K562 (cell line): Measurements from ENCODE around the gene PACRG. TPM values are rescaled to one million over a fixed set of nuclear protein-coding genes. Genes with fewer than 3 reads are reported as not detected.

Experiments
- ATAC-seq: fragments of 200-7000 bp; cut with Tn5 transposase; 3 replicates; pipeline ENCODE4 v1.9.1; 2020; ENCODE audit warnings: moderate library complexity
- BruUV-seq: library from RNA; stranded (reverse); fragments of 400-500 nt; replicated peaks from 2 replicates; lab custom pipeline; 2021; lab: Mats Ljungman, UMichigan
- CTCF ChIA-PET: fragments of 300-600 bp; formaldehyde crosslinking; extraction: SDS; loops from one replicate; lab custom pipeline; 2021; ENCODE audit warnings: low intra/inter-chr PET ratio; lab: Yijun Ruan, JAX
- POLR2A ChIA-PET: fragments of 300-600, 350-650 bp; sonication (Branson Sonifier 250); formaldehyde crosslinking; extraction: SDS; loops from one replicate; lab custom pipeline; 2021; ENCODE audit warnings: antibody characterized with exemption, inconsistent platforms; lab: Yijun Ruan, JAX
- DNase-seq, 4 experiments: peaks; one replicate each; pipeline versions ENCODE4 v3.0.0 to v3.0.0-alpha.2; 2011 to 2018; ENCODE audit warnings: low spot score in 3 of 4, mixed read lengths in 3 of 4; ENCODE audit errors: extremely low read depth in 1 of 4
- FAIRE-seq: peaks from 2 replicates; lab custom pipeline; 2011; peaks lifted over from hg19 to GRCh38; lab: Jason Lieb, UNC
- H2AFZ ChIP-seq: 2 replicates; pipeline ENCODE4 v1.6.0; 2011; ENCODE audit warnings: low read depth, low read length, control low read depth, inconsistent platforms
- H3K27ac ChIP-seq: fragments of 200-600 bp; 3 replicates; pipeline ENCODE4 v1.8.0; 2011; ENCODE audit warnings: low read depth, mild to moderate bottlenecking, control low read depth, inconsistent platforms, low read length, moderate library complexity, mixed read lengths; ENCODE audit errors: extremely low read depth
- H3K27me3 ChIP-seq, 2 experiments: fragments of 300-600 bp in 1 of 2; 2 replicates in 1 of 2; 3 replicates in 1 of 2; pipeline versions ENCODE4 v1.6.0 to v1.8.0; 2011; ENCODE audit warnings: inconsistent platforms in 2 of 2, low read length in 2 of 2, mild to moderate bottlenecking in 1 of 2, mixed read lengths in 1 of 2, moderate library complexity in 1 of 2; ENCODE audit not compliant: control insufficient read depth in 2 of 2, insufficient read depth in 2 of 2
- H3K36me3 ChIP-seq: fragments of 300-600 bp; 3 replicates; pipeline ENCODE4 v1.8.0; 2011; ENCODE audit warnings: mild to moderate bottlenecking, low read length, inconsistent platforms; ENCODE audit not compliant: control insufficient read depth, insufficient read depth
- H3K4me1 ChIP-seq, 2 experiments: fragments of 200-600 bp in 1 of 2; replicated peaks in 1 of 2; 2 replicates in 1 of 2; 3 replicates in 1 of 2; pipeline versions ENCODE4 v1.5.1 to v1.8.0; 2011; ENCODE audit warnings: inconsistent platforms in 2 of 2, low read length in 2 of 2, mild to moderate bottlenecking in 1 of 2, mixed read lengths in 1 of 2, moderate library complexity in 1 of 2; ENCODE audit not compliant: control insufficient read depth in 2 of 2, insufficient read depth in 2 of 2
- H3K4me2 ChIP-seq: 2 replicates; pipeline ENCODE4 v1.6.1; 2011; ENCODE audit warnings: low read length, control low read depth, inconsistent platforms, mixed read lengths; ENCODE audit not compliant: insufficient read depth
- H3K4me3 ChIP-seq: fragments of 200-600 bp; sonication (generic), shearing (Covaris generic); 2 replicates; pipeline ENCODE4 v1.5.1; 2016; ENCODE audit warnings: control low read depth, inconsistent platforms
- H3K79me2 ChIP-seq: fragments of 200-600 bp; 3 replicates; pipeline ENCODE4 v1.8.0; 2011; ENCODE audit warnings: low read length, inconsistent platforms; ENCODE audit not compliant: control insufficient read depth, insufficient read depth
- H3K9ac ChIP-seq, 2 experiments: 2 replicates each; pipeline versions ENCODE4 v1.6.0 to v1.6.1; 2011; ENCODE audit warnings: low read depth in 2 of 2, low read length in 2 of 2, control low read depth in 1 of 2, inconsistent platforms in 1 of 2, mild to moderate bottlenecking in 1 of 2, mixed read lengths in 1 of 2; ENCODE audit not compliant: insufficient read depth in 1 of 2
- H3K9me1 ChIP-seq: one replicate; pipeline ENCODE4 v1.6.0; 2011; ENCODE audit warnings: inconsistent platforms, mild to moderate bottlenecking, low read length, moderate library complexity; ENCODE audit not compliant: control insufficient read depth, insufficient read depth
- H3K9me3 ChIP-seq: replicated peaks from 2 replicates; pipeline ENCODE4 v1.5.1; 2011; ENCODE audit warnings: low read depth, low read length, inconsistent platforms; ENCODE audit not compliant: control insufficient read depth, insufficient read depth
- H4K20me1 ChIP-seq: replicated peaks from 2 replicates; pipeline ENCODE4 v1.6.1; 2011; ENCODE audit warnings: low read length, inconsistent platforms, mixed read lengths; ENCODE audit not compliant: control insufficient read depth, insufficient read depth
- CCAR2 ChIP-seq: fragments of 200-400 bp; formaldehyde crosslinking; IDR thresholded peaks from 2 replicates; pipeline ENCODE4 v1.6.1; 2017; ENCODE audit warnings: mild to moderate bottlenecking, low read depth, low read length
- DMBX1 ChIP-seq: fragments of 250-450 bp; sonication (Bioruptor Pico); IDR thresholded peaks from 2 replicates; pipeline ENCODE4 v1.8.0; 2022; ENCODE audit warnings: inconsistent platforms, mild to moderate bottlenecking, moderate library complexity, borderline replicate concordance
- MAFK ChIP-seq: IDR thresholded peaks from 2 replicates; pipeline ENCODE4 v1.6.1; 2011; ENCODE audit warnings: low read length, improper control_type of control experiment
- PPARD ChIP-seq: fragments of 250-450 bp; sonication (Bioruptor Pico); IDR thresholded peaks from 2 replicates; pipeline ENCODE4 v1.8.0; 2022; ENCODE audit warnings: inconsistent platforms, mild to moderate bottlenecking, moderate library complexity
- RB1 ChIP-seq: fragments of 450-650 bp; IDR thresholded peaks from 2 replicates; pipeline ENCODE4 v1.6.1; 2017; ENCODE audit warnings: low read depth, mild to moderate bottlenecking
- RBM39 ChIP-seq: fragments of 200-400 bp; formaldehyde crosslinking; optimal IDR thresholded peaks from 2 replicates; pipeline ENCODE3; 2018; ENCODE audit warnings: low read depth, low read length
- SNRNP70 ChIP-seq: fragments of 200-400 bp; formaldehyde crosslinking; optimal IDR thresholded peaks from 2 replicates; pipeline ENCODE3; 2017; ENCODE audit warnings: low read depth, low read length
- TAF9B ChIP-seq: fragments of 450-650 bp; IDR thresholded peaks from 2 replicates; pipeline ENCODE4 v1.6.1; 2018; ENCODE audit warnings: mild to moderate bottlenecking; ENCODE audit not compliant: partially characterized antibody
- TRIM24 ChIP-seq, 2 experiments: fragments of 450-650 bp; IDR thresholded peaks; 2 replicates each; pipeline ENCODE4 v1.6.1; 2016
- ZBTB2 ChIP-seq: fragments of 450-650 bp; IDR thresholded peaks from 2 replicates; pipeline ENCODE4 v1.6.1; 2016; ENCODE audit warnings: antibody characterized with exemption
- ZNF589 ChIP-seq: fragments of 200-800 bp; sonication (Bioruptor generic); IDR thresholded peaks from 2 replicates; pipeline ENCODE4 v1.6.1; 2016; ENCODE audit warnings: low read depth, missing genetic modification characterization, missing compliant biosample characterization
- in situ Hi-C: fragments of 300-500 bp; cut with MboI; formaldehyde crosslinking; loops from 4 replicates; pipeline ENCODE4 v1.15.0; 2018; ENCODE audit warnings: inconsistent platforms, mixed read lengths
- intact Hi-C: fragments of 100-400 bp; cut with micrococcal nuclease; formaldehyde crosslinking; loops from 2 replicates; pipeline ENCODE4 v1.14.2; 2022
- polyA plus RNA-seq, 8 experiments: library from polyadenylated mRNA; depleted of rRNA in 4 of 8; stranded (reverse) in 5 of 8; unstranded in 3 of 8; fragments of >200 nt; fragmentation: Nextera tagmentation in 2 of 8; fragmentation: Illumina TruSeq in 1 of 8; extraction: Ambion mirVana in 2 of 8; extraction: Trizol in 1 of 8; gene quantifications; 2 replicates each; pipeline versions ENCODE4 v1.2.1 to v1.2.3, GENCODE V29; 2011 to 2014; ENCODE audit warnings: inconsistent platforms in 1 of 8, missing spikeins in 1 of 8
- total RNA-seq, 7 experiments: library from RNA; depleted of rRNA in 6 of 7; stranded (reverse); fragments of >200 nt in 6 of 7; fragmentation: Illumina TruSeq in 2 of 7; extraction: Trizol in 2 of 7; gene quantifications; 2 replicates each; pipeline versions ENCODE4 v1.2.1 to v1.2.3, GENCODE V29; 2011 to 2021; ENCODE audit warnings: low replicate concordance in 1 of 7
- TF ChIP-seq, protein P1 (sequence below): sonication (generic); formaldehyde crosslinking; IDR thresholded peaks from 2 replicates; pipeline ENCODE4 v1.8.1; 2023; ENCODE audit warnings: missing genetic modification reagents, mild to moderate bottlenecking, borderline replicate concordance
- TF ChIP-seq, protein P2 (sequence below): fragments of 250-450 bp; sonication (Bioruptor Pico); IDR thresholded peaks from 2 replicates; pipeline ENCODE4 v1.8.0; 2021; ENCODE audit warnings: mild to moderate bottlenecking, moderate library complexity

PACRG gene
- total and polyA plus RNA-seq, 9 of the 15 experiments (the other 6 are each of a cell fraction or from before 2014, with no cell fraction given) = 0.04 TPM; not detected in 8

- in situ Hi-C loops = no loop called here
- FAIRE-seq = no peak
- CTCF ChIA-PET = no interaction called here
- TF ChIP-seq RBM39 (no peak), DMBX1 (CRISPR knock-in tag) (no peak), PPARD (CRISPR knock-in tag) (no peak), RB1 (no peak), TAF9B (no peak), SNRNP70 (no peak), MAFK (no peak), CCAR2 (no peak), ZNF589 (CRISPR knock-in tag) (no peak), TRIM24 (IDR thresholded peaks at IDR 0.05) (no peak), ZBTB2 (no peak)
- TF ChIP-seq, protein P1, sequence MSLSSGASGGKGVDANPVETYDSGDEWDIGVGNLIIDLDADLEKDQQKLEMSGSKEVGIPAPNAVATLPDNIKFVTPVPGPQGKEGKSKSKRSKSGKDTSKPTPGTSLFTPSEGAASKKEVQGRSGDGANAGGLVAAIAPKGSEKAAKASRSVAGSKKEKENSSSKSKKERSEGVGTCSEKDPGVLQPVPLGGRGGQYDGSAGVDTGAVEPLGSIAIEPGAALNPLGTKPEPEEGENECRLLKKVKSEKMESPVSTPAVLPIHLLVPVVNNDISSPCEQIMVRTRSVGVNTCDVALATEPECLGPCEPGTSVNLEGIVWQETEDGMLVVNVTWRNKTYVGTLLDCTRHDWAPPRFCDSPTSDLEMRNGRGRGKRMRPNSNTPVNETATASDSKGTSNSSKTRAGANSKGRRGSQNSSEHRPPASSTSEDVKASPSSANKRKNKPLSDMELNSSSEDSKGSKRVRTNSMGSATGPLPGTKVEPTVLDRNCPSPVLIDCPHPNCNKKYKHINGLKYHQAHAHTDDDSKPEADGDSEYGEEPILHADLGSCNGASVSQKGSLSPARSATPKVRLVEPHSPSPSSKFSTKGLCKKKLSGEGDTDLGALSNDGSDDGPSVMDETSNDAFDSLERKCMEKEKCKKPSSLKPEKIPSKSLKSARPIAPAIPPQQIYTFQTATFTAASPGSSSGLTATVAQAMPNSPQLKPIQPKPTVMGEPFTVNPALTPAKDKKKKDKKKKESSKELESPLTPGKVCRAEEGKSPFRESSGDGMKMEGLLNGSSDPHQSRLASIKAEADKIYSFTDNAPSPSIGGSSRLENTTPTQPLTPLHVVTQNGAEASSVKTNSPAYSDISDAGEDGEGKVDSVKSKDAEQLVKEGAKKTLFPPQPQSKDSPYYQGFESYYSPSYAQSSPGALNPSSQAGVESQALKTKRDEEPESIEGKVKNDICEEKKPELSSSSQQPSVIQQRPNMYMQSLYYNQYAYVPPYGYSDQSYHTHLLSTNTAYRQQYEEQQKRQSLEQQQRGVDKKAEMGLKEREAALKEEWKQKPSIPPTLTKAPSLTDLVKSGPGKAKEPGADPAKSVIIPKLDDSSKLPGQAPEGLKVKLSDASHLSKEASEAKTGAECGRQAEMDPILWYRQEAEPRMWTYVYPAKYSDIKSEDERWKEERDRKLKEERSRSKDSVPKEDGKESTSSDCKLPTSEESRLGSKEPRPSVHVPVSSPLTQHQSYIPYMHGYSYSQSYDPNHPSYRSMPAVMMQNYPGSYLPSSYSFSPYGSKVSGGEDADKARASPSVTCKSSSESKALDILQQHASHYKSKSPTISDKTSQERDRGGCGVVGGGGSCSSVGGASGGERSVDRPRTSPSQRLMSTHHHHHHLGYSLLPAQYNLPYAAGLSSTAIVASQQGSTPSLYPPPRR (CRISPR knock-in tag) = no peak
- TF ChIP-seq, protein P2, sequence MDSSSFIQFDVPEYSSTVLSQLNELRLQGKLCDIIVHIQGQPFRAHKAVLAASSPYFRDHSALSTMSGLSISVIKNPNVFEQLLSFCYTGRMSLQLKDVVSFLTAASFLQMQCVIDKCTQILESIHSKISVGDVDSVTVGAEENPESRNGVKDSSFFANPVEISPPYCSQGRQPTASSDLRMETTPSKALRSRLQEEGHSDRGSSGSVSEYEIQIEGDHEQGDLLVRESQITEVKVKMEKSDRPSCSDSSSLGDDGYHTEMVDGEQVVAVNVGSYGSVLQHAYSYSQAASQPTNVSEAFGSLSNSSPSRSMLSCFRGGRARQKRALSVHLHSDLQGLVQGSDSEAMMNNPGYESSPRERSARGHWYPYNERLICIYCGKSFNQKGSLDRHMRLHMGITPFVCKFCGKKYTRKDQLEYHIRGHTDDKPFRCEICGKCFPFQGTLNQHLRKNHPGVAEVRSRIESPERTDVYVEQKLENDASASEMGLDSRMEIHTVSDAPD (CRISPR knock-in tag) = no peak
Observed at GRCh38 chr6:163294734-163295133, 567.0 kb downstream of the PACRG start.

More at GRCh38 chr6:163294734-163295133, 567.0 kb downstream of the PACRG start:
- DNase-seq = no peak
- Histone ChIP-seq H3K4me3 (no peak overlapping the region), H3K79me2 (no peaks in the 10 kb centered on the region), H2AFZ (no peak overlapping the region), H3K9me1 (no peaks in the 10 kb centered on the region), H3K4me2 (no peak overlapping the region), H3K27ac (no peak overlapping the region), H3K4me1 (no peaks in the 10 kb centered on the region; a peak in 1 of 5 replicates), H4K20me1 (no peaks in the 10 kb centered on the region), H3K36me3 (no peaks in the 10 kb centered on the region), H3K9ac (no peak overlapping the region), H3K9me3 (no peaks in the 10 kb centered on the region), H3K27me3 (peaks cover 19 to 47% of the 10 kb centered on the region in 2 experiments)
- BruUV-seq = no TSS peak
- intact Hi-C loops = no loop called here
- no peak for ATAC-seq
- POLR2A ChIA-PET = interaction anchor here (0.7 kb wide), 1 partner anchor 79 kb away, joined by 3 read pairs; no protein-coding TSS in a partner anchor
